ENCODE data around the gene SHISA8.

SHISA8 gene

GRCh38 chr22:41940832-41941765 is 26.2 kb upstream of the SHISA8 start:
- no peaks in the 10 kb centered on the region for H3K9me2 ChIP-seq (replicated peaks; ENCODE audit: low read depth, low read length)
- H3K79me2 ChIP-seq (ENCODE audit: insufficient read depth, low read length), result peaks cover 63% of the 10 kb centered on the region
- H2AFZ ChIP-seq (ENCODE audit: low read length), result no peak overlapping the region
- TF ChIP-seq, protein P1, sequence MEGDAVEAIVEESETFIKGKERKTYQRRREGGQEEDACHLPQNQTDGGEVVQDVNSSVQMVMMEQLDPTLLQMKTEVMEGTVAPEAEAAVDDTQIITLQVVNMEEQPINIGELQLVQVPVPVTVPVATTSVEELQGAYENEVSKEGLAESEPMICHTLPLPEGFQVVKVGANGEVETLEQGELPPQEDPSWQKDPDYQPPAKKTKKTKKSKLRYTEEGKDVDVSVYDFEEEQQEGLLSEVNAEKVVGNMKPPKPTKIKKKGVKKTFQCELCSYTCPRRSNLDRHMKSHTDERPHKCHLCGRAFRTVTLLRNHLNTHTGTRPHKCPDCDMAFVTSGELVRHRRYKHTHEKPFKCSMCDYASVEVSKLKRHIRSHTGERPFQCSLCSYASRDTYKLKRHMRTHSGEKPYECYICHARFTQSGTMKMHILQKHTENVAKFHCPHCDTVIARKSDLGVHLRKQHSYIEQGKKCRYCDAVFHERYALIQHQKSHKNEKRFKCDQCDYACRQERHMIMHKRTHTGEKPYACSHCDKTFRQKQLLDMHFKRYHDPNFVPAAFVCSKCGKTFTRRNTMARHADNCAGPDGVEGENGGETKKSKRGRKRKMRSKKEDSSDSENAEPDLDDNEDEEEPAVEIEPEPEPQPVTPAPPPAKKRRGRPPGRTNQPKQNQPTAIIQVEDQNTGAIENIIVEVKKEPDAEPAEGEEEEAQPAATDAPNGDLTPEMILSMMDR (conservative IDR thresholded peaks at IDR 0.05; ENCODE audit: low read length), result peak; percentile 84
- TF ChIP-seq EZH2phosphoT487 (IDR thresholded peaks at IDR 0.05; ENCODE audit: borderline replicate concordance), result no peak
- peak overlapping the region; percentile 41 for H3K9ac ChIP-seq (ENCODE audit: low read depth, low read length, poor library complexity, severe bottlenecking)
- peak overlapping the region; percentile 50 for H3K4me3 ChIP-seq (ENCODE audit: low read length, poor library complexity, severe bottlenecking)
- peak overlapping the region; percentile 66 for H3K4me2 ChIP-seq (ENCODE audit: low read depth, low read length, poor library complexity, severe bottlenecking)
- peaks cover 46% of the 10 kb centered on the region for H3K36me3 ChIP-seq (ENCODE audit: insufficient read depth, low read length)
- H3K27me3 ChIP-seq (ENCODE audit: insufficient read depth, low read length, poor library complexity, severe bottlenecking), result no peaks in the 10 kb centered on the region
- no peaks in the 10 kb centered on the region for H3K9me3 ChIP-seq (ENCODE audit: insufficient read depth, low read depth, low read length)
- H3K4me1 ChIP-seq (ENCODE audit: insufficient read depth, low read length, poor library complexity, severe bottlenecking), result peaks cover 29% of the 10 kb centered on the region
- H3F3A ChIP-seq (ENCODE audit: low read depth), result 0 out of 2 replicates have a peak, but pooled peaks cover 2% of the 10 kb centered on the region
- peaks cover 27% of the 10 kb centered on the region for H4K20me1 ChIP-seq (ENCODE audit: insufficient read depth, low read length, poor library complexity, severe bottlenecking)

DNA sequence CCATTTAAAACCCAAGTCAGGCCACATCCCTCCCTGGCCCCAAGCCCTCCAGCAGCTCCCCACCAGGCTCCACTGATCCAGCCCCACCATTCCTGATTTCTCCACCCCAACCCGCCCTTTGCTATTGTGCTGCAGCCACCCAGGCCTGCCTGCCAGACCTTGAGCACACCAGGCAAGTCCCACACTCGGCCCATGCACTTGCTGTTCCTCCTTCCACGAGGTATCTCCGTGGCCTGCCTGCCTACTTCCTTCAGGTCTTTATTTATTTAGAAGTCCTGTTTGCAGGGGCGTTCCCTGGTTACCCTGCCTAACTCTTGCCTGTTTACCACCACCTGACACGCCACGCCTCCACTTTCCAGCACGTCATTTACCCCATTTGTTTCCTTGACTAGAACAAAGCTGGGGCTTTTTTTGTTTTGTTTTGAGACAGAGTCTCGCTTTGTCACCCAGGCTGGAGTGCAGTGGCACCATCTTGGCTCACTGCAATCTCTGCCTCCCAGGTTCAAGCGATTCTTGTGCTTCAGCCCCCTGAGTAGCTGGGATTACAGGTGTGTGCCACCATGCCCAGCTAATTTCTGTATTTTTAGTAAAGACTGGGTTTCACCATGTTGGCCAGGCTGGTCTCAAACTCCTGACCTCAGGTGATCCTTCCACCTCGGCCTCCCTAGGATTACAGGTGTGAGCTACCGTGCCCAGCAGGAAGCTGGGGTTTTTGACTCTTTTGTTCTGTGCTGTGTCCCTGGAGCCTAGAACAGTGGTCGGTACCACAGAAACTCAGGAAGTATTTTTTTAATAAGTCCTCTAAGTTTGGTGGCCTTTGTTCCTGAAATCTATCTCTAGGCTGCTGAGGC is 25.3 kb upstream of the SHISA8 start:
- Histone ChIP-seq H3K79me2 (ENCODE audit: insufficient read depth, low read length) (peaks cover 54% of the 10 kb centered on the region), H3K9me3 (ENCODE audit: insufficient read depth, low read depth, low read length) (no peaks in the 10 kb centered on the region), H3K4me2 (ENCODE audit: low read depth, low read length, poor library complexity, severe bottlenecking) (peak overlapping the region; percentile 66), H3K4me3 (ENCODE audit: low read length, poor library complexity, severe bottlenecking) (peak overlapping the region; percentile 50), H3K36me3 (ENCODE audit: insufficient read depth, low read length) (peaks cover 46% of the 10 kb centered on the region), H3F3A (ENCODE audit: low read depth) (0 out of 2 replicates have a peak, but pooled peaks cover 2% of the 10 kb centered on the region), H3K4me1 (ENCODE audit: insufficient read depth, low read length, poor library complexity, severe bottlenecking) (peaks cover 29% of the 10 kb centered on the region), H3K27me3 (ENCODE audit: insufficient read depth, low read length, poor library complexity, severe bottlenecking) (no peaks in the 10 kb centered on the region), H3K9ac (ENCODE audit: low read depth, low read length, poor library complexity, severe bottlenecking) (peak overlapping the region; percentile 41), H4K20me1 (ENCODE audit: insufficient read depth, low read length, poor library complexity, severe bottlenecking) (peaks cover 22% of the 10 kb centered on the region), H2AFZ (ENCODE audit: low read length) (no peak overlapping the region), H3K9me2 (replicated peaks; ENCODE audit: low read depth, low read length) (no peaks in the 10 kb centered on the region)
- no peak for TF ChIP-seq EZH2phosphoT487 (IDR thresholded peaks at IDR 0.05; ENCODE audit: borderline replicate concordance)
- TF ChIP-seq, protein P1 (conservative IDR thresholded peaks at IDR 0.05; ENCODE audit: low read length), result no peak

DNA sequence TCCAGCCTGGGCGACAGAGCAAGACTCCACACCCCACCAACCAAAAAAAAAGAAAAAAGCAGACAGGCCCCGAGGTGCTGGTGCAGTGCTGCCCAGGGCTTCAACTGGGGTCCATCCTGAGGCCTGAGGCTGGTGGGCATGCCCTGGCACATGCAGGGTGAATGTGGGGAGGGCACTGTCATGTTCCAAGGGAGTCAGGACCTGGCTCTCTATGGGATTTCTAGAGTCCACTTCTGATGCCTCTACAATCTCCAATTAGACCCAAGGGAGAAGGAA is 22.0 kb upstream of the SHISA8 start:
- Histone ChIP-seq H4K20me1 (ENCODE audit: insufficient read depth, low read length, poor library complexity, severe bottlenecking) (peaks cover 14% of the 10 kb centered on the region), H3K79me2 (ENCODE audit: insufficient read depth, low read length) (peaks cover 26% of the 10 kb centered on the region; the same call in 1 of the 2 replicates), H3K36me3 (ENCODE audit: insufficient read depth, low read length) (peaks cover 25% of the 10 kb centered on the region; the same call in 1 of the 2 replicates), H3F3A (ENCODE audit: low read depth) (0 out of 2 replicates have a peak, but pooled peaks cover 2% of the 10 kb centered on the region), H3K9me2 (replicated peaks; ENCODE audit: low read depth, low read length) (no peaks in the 10 kb centered on the region), H2AFZ (ENCODE audit: low read length) (no peak overlapping the region), H3K9ac (ENCODE audit: low read depth, low read length, poor library complexity, severe bottlenecking) (no peak overlapping the region), H3K4me1 (ENCODE audit: insufficient read depth, low read length, poor library complexity, severe bottlenecking) (peaks cover 14% of the 10 kb centered on the region), H3K27me3 (ENCODE audit: insufficient read depth, low read length, poor library complexity, severe bottlenecking) (no peaks in the 10 kb centered on the region), H3K9me3 (ENCODE audit: insufficient read depth, low read depth, low read length) (no peaks in the 10 kb centered on the region), H3K4me2 (ENCODE audit: low read depth, low read length, poor library complexity, severe bottlenecking) (no peak overlapping the region), H3K4me3 (ENCODE audit: low read length, poor library complexity, severe bottlenecking) (no peak overlapping the region)
- no peak for TF ChIP-seq EZH2phosphoT487 (IDR thresholded peaks at IDR 0.05; ENCODE audit: borderline replicate concordance)
- TF ChIP-seq, protein P1 (conservative IDR thresholded peaks at IDR 0.05; ENCODE audit: low read length), result no peak
